Measurements from ENCODE around the gene PTAFR.

GRCh38 chr1:28135371-28136168, 40.9 kb downstream of the PTAFR start:
- TF ChIP-seq POLR2A (IDR thresholded peaks at IDR 0.05) (no peak), CTCF (IDR thresholded peaks at IDR 0.05) (no peak)

Data from uterus (tissue), 2 donors.